ENCODE measurements around the gene RASD2.

RASD2 gene

DNA sequence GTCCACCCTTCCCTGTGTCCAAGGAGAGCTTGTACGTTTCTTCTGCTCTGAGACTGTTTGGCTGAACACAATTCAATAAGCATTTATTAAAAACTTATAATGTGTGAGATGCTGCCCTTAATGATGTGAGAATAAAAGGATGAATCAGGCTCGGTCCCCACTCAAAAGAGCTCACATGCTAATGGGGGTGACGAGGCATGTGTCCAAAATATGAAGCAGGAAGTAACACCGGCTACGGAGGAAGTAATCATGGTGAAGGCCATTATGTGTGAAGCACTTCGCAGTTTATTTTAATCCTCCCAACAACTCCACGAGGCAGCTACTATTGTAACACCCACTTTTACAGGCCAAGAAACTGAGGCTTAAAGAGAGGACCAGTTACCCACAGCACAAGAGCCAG is 3.4 kb upstream of the RASD2 start:
- in situ Hi-C loops (cut with HindIII; ENCODE audit: low pct_unique_long_range_greater_than_20kb, low sequenced_read_pairs), result no loop called here
- no peak for TF ChIP-seq JUND (IDR thresholded peaks at IDR 0.05; ENCODE audit: low read depth)
- no peak for DNase-seq (ENCODE audit: low read depth in 1 of 2, low spot score in 1 of 2)

DNA sequence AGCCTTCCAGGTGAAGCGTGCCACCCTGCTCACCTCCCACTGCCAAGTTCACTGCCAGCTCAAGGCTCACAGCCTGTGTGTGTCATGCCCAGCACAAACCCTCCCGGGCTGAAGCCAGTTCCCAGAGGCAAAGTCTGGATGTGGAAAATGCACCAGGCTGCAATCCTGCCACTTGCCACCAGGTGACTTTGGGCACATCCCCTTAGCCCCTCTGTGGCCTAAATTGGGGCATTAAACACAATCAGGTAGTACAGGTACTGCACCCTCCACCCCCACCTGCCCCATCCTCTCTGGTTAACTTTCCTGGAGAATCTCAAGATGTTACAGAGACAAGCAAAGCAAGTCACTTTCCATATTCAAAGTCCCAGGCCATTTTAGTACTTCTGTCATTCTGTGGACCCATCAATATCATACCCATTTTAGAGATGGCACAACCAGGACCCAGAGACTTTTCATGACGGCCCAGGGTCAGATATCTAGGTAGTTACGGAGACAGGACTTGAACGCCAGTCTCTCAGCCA is 1.8 kb upstream of the RASD2 start:
- no peak for TF ChIP-seq JUND (IDR thresholded peaks at IDR 0.05; ENCODE audit: low read depth)
- in situ Hi-C loops (cut with HindIII; ENCODE audit: low pct_unique_long_range_greater_than_20kb, low sequenced_read_pairs), result no loop called here
- DNase-seq (ENCODE audit: low read depth in 1 of 2, low spot score in 1 of 2), result peak; percentile 14 to 58

DNA sequence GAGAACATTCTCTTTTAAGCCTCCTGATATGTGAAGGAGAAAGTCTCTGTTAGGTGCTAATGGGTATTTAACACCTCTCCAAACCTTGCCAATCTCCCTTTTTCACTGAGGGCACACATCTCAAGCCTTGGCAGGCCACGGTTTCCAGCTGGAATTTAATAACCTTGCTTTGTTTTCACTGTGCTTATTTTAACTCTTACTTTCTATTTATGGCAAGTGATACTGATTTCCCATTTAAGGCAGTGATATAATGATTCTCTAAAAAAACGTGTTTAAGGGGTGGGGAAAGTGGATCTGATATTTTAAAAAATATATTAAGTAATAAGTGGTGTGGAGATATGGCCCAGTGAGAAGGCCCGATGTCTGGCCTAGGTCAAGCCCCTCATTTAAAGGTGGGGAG is 1.1 kb upstream of the RASD2 start:
- no peak for TF ChIP-seq JUND (IDR thresholded peaks at IDR 0.05; ENCODE audit: low read depth)
- in situ Hi-C loops (cut with HindIII; ENCODE audit: low pct_unique_long_range_greater_than_20kb, low sequenced_read_pairs), result no loop called here
- DNase-seq (ENCODE audit: low read depth in 1 of 2, low spot score in 1 of 2), result no peak

DNA sequence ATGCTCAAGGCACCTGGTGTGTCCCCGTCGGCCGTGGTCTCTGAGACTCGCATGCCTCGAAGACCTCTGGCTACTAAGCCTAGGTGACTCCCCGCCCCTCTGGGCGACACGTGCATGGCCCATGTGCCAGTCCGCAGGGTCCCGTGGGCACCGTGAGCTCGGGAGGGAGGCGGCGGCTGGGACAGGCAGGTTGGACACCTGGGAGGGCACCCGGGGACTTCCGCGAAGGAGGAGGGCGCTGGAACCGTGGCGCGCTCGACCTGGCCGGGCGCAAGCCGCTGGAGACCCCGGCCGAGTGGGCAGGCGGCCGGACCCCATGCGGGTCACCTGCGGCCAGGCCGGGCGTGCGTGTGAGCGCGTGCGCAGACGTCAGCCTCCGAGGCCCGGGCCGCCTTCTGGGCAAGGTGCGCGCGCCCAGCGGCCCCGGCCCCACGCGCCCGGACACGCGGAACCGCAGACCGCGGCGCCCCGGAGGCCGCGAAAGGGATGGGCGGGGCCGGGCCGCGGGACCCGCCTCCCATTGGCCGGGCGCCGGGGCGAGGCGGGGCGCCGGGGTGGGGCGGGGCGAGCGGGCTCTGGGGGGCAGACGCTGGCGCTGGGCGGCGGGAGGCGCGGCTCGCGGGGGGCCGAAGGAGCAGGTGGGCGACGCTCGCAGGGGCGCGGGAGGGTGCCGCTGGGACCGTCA is 579 bp upstream of the RASD2 start:
- no peak for TF ChIP-seq JUND (IDR thresholded peaks at IDR 0.05; ENCODE audit: low read depth)
- in situ Hi-C loops (cut with HindIII; ENCODE audit: low pct_unique_long_range_greater_than_20kb, low sequenced_read_pairs), result no loop called here
- DNase-seq (ENCODE audit: low read depth in 1 of 2, low spot score in 1 of 2), result peak; percentile 59 to 67

DNA sequence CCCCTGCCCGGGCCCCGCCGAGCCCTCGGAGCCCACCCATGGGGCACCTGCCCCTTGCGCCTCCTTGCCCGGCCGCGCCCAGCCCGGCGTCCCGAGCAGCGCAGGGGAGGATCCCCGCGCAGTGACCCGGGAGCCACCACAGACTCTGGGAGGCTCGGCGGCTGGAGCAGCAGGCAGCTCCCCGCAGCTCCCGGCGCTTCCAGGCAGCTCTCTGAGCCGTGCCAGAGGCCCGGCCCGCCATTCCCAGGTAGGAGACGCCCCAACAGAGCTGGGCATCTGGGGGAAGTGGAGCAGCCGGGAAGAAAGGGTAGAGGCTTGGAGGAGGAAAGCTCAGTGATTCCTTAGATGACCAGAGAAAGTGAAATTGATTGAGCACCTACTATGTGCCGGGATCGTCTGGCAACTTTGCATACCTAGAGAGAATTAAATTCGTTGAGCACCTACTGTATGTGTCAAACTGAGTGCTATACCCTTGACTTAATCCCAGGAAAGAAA is 670 bp downstream of the RASD2 start:
- in situ Hi-C loops (cut with HindIII; ENCODE audit: low pct_unique_long_range_greater_than_20kb, low sequenced_read_pairs), result no loop called here
- TF ChIP-seq JUND (IDR thresholded peaks at IDR 0.05; ENCODE audit: low read depth), result no peak
- peak in 1 of 2 experiments; percentile 26 for DNase-seq (ENCODE audit: low read depth in 1 of 2, low spot score in 1 of 2)

DNA sequence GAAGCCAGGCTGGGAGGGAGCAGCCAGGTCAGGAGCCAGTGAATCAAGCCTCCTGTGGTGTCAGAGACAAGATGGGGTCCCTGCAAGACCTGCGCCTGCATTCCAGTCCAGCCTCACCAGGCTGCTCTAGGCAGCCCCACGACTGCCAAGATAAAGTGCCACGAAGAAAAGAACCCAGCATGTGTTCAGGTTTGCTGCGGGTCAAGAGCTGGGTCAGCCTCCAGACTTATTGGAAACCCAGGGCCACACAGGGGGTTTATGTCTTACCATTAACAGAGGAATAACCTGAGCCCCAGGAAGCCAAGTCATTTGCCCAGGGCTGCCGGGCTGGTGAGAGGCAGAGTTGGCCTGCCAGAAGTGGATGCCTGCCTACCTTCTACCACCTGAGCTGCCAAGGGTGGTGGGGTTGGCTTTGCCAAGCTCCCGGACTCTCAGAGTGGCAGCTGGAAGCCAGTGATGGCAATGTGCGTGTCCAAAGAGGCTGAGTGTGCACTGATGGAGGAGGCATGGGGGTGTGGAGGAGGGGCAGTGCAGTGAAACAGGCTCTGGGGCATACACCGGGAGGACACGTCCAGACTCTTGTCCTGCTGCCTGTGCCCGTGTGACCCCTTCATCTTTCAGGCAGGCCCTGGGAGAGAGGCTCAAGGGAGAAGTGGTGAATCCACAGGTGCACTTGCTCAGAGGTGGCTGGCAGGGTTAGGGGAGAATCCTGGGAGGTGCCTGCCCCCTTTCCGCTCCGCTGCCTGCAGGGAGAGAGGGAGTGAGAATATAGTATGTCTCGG is 1.7 kb downstream of the RASD2 start:
- no peak for DNase-seq (ENCODE audit: low read depth in 1 of 2, low spot score in 1 of 2)
- in situ Hi-C loops (cut with HindIII; ENCODE audit: low pct_unique_long_range_greater_than_20kb, low sequenced_read_pairs), result no loop called here
- TF ChIP-seq JUND (IDR thresholded peaks at IDR 0.05; ENCODE audit: low read depth), result no peak

DNA sequence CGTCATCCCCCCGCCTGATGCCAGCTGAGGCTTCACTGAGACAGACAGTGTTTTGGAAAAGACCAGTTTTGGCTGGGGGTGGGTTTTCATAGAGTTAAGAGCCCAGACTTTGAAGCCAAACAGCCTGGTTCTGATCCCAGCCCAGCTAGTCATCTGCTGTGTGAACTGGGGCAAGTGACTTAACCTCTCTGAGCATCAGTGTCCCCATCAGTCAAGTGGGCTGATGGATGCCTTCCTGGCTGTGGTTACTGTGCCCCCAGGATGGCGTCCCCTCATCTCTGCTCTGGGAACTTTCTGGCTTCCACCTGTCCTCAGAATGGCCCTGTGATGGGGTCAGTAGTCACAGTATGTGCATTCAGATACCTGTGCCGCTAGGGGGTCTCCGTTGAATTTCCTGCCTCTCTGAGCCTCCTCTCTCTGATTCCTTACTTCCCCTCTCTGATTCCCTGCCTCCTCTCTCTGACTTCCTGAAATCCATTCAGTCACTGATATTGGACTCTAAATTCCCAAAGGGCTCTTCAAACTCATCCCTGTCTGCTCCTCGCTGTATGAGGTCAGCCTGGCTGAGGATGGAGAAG is 2.4 kb downstream of the RASD2 start:
- no peak for TF ChIP-seq JUND (IDR thresholded peaks at IDR 0.05; ENCODE audit: low read depth)
- in situ Hi-C loops (cut with HindIII; ENCODE audit: low pct_unique_long_range_greater_than_20kb, low sequenced_read_pairs), result no loop called here
- no peak for DNase-seq (ENCODE audit: low read depth in 1 of 2, low spot score in 1 of 2)

DNA sequence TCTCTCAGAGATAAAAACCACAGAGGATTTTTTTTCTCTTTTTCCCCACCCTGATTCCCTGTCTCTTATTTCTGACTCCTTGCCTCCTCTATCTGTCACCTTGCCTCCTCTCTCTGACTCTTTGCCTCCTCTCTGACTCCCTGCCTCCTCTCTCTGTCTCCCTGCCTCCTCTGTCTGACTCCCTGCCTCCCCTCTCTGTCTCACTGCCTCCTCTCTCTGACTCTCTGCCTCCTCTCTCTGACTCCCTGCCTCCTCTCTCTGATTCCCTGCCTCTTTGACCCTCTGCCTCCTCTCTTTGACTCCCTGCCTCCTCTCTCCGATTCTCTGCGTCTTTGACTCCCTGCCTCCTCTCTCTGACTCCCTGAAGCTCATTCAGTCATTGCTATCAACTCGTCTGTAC is 3.1 kb downstream of the RASD2 start:
- in situ Hi-C loops (cut with HindIII; ENCODE audit: low pct_unique_long_range_greater_than_20kb, low sequenced_read_pairs), result no loop called here
- DNase-seq (ENCODE audit: low read depth in 1 of 2, low spot score in 1 of 2), result no peak
- TF ChIP-seq JUND (IDR thresholded peaks at IDR 0.05; ENCODE audit: low read depth), result no peak

DNA sequence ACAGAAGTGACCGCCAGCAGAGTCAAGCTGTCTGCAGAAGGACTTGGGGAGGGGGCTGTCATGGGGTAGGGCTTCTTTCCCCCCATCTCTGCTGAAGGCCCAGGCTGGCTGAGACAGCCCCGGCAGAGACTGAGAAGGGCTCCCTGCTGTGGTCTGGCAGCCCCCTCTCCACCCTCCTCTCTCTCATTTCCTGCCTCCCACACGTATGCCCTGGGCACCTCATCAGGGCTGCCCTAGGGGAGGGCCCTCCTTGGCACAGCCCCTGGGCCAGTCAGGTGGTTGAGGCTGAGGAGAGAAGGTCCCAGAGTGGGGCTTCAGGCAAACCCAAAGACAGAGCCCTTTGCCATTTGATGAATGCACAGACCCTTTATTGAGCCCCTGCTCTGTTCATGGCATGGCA is 3.6 kb downstream of the RASD2 start:
- no peak for DNase-seq (ENCODE audit: low read depth in 1 of 2, low spot score in 1 of 2)
- in situ Hi-C loops (cut with HindIII; ENCODE audit: low pct_unique_long_range_greater_than_20kb, low sequenced_read_pairs), result no loop called here
- no peak for TF ChIP-seq JUND (IDR thresholded peaks at IDR 0.05; ENCODE audit: low read depth)

DNA sequence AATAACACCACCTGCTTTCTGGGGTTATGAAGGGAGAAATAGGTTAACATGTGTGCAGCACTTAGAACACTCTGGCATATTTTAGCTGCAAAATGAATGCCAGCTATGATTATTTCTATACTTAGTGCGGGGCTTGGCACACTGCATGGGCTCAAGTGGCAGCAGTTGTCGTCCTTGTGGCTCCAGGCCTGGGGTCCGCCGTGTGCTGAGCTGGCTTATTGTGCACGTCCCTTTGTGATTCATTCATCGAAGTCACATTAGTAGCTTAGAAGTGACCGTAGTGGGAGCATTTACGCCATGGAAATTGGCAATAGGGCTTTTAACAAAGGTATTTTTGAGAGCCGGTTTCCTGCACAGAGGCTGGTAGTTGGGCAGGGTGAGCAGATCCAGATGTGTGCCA is 4.2 kb downstream of the RASD2 start:
- no peak for DNase-seq (ENCODE audit: low read depth in 1 of 2, low spot score in 1 of 2)
- in situ Hi-C loops (cut with HindIII; ENCODE audit: low pct_unique_long_range_greater_than_20kb, low sequenced_read_pairs), result no loop called here
- no peak for TF ChIP-seq JUND (IDR thresholded peaks at IDR 0.05; ENCODE audit: low read depth)

DNA sequence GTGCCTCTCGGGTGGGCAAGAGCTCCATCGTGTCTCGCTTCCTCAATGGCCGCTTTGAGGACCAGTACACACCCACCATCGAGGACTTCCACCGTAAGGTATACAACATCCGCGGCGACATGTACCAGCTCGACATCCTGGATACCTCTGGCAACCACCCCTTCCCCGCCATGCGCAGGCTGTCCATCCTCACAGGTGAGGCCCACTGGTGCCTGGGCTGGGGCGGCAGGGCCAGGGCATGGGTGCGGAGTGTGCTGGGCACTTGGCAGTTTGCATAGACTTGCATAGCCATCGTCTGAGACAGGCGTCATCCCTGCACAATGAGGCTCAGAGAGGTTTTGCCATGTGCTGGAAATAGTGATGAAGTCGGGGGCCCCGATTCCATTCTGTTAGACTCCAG is 6.3 kb downstream of the RASD2 start:
- no peak for DNase-seq (ENCODE audit: low read depth in 1 of 2, low spot score in 1 of 2)

DNA sequence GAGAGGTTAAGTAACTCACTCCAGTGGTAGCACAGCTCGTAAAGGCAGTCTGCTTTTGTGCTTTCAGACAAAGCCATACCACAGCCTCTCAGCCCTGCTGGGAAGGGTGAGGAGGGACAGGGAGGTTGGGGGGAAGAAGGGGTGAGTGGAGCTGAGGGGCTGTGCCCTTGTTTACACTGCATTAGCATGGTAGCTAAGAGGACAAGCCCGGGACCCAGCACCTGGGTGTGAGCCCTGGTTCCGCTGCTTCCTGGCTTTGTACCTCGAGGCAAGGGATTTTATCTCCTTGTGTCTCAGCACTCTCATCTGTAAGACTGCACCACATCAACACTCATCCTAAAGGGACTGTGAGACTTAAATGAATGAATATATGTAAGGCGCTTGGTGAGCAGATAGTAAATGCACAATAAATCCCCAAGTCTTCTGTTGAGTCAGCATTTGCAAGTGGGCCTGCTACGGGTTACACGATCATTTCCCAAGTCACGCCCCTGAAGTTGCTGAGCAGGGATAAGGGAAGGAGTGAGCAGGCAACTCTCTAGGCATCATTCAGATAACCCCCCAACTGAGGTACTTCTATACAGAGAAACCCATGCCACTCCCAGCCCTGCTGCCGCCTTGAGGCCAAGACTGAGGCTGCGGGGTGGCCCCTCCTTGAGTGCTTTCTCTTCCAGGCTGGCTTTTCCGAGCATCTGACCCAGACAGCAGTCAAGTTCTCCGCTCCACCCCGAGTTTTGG is 7.5 kb downstream of the RASD2 start:
- no peak for TF ChIP-seq JUND (IDR thresholded peaks at IDR 0.05; ENCODE audit: low read depth)
- no peak for DNase-seq (ENCODE audit: low read depth in 1 of 2, low spot score in 1 of 2)
- in situ Hi-C loops (cut with HindIII; ENCODE audit: low pct_unique_long_range_greater_than_20kb, low sequenced_read_pairs), result no loop called here

More for the DNA sequence above, 6.3 kb downstream of the RASD2 start:
- TF ChIP-seq JUND (IDR thresholded peaks at IDR 0.05; ENCODE audit: low read depth), result no peak
- in situ Hi-C loops (cut with HindIII; ENCODE audit: low pct_unique_long_range_greater_than_20kb, low sequenced_read_pairs), result no loop called here
